CD4-positive, alpha-beta T cell treated with Interleukin-17A for 4 hours (primary cell): ENCODE results near the gene SLC7A9.
"Not testable (repeated sequence)": the region's sequence is repeated elsewhere in the genome, so short reads cannot be mapped to it uniquely, and the experiment has no call there.

Experiments
- DNase-seq: peaks from one replicate; pipeline ENCODE4 v3.0.0-alpha.2; 2020; ENCODE audit warnings: mixed read lengths

Gene SLC7A9

GRCh38 chr19:32881766-32882165 lies 12.2 kb upstream of the SLC7A9 start:
- no peak for DNase-seq

GRCh38 chr19:32880622-32881021 lies 11.1 kb upstream of the SLC7A9 start:
- DNase-seq: no peak

GRCh38 chr19:32879741-32880140 lies 10.2 kb upstream of the SLC7A9 start:
- no peak for DNase-seq

- DNase-seq: no peak
Measured at GRCh38 chr19:32878988-32879387, 9.4 kb upstream of the SLC7A9 start.

- no peak for DNase-seq
Measured at GRCh38 chr19:32877977-32878745, 8.6 kb upstream of the SLC7A9 start.

- DNase-seq: no peak
Measured at GRCh38 chr19:32877323-32877912, 7.9 kb upstream of the SLC7A9 start.

- no peak for DNase-seq
Measured at GRCh38 chr19:32876919-32877285, 7.3 kb upstream of the SLC7A9 start.

- no peak for DNase-seq
Measured at GRCh38 chr19:32876236-32876918, 6.8 kb upstream of the SLC7A9 start.

GRCh38 chr19:32875428-32875827 lies 5.9 kb upstream of the SLC7A9 start:
- DNase-seq: no peak

- no peak for DNase-seq
Measured at GRCh38 chr19:32874605-32875004, 5.0 kb upstream of the SLC7A9 start.

GRCh38 chr19:32873247-32873959 lies 3.8 kb upstream of the SLC7A9 start:
- DNase-seq: no peak

GRCh38 chr19:32872391-32872790 lies 2.8 kb upstream of the SLC7A9 start:
- DNase-seq: no peak

GRCh38 chr19:32870981-32871451 lies 1.4 kb upstream of the SLC7A9 start:
- no peak for DNase-seq

GRCh38 chr19:32869966-32870573 lies 503 bp upstream of the SLC7A9 start:
- DNase-seq: no peak

GRCh38 chr19:32868206-32868950 lies 1.2 kb downstream of the SLC7A9 start:
- DNase-seq: no peak

- not testable (repeated sequence) for DNase-seq
Measured at GRCh38 chr19:32867436-32867835, 2.1 kb downstream of the SLC7A9 start.

- DNase-seq: no peak
Measured at GRCh38 chr19:32866564-32867265, 2.9 kb downstream of the SLC7A9 start.

- no peak for DNase-seq
Measured at GRCh38 chr19:32866061-32866460, 3.5 kb downstream of the SLC7A9 start.

- no peak for DNase-seq
Measured at GRCh38 chr19:32865326-32865725, 4.2 kb downstream of the SLC7A9 start.

GRCh38 chr19:32864318-32865007 lies 5.1 kb downstream of the SLC7A9 start:
- DNase-seq: no peak

GRCh38 chr19:32863841-32864240 lies 5.7 kb downstream of the SLC7A9 start:
- DNase-seq: no peak
